Keratinocyte (primary cell): ENCODE measurements around the gene KLHDC3. TPM values are rescaled to one million over a fixed set of nuclear protein-coding genes. Genes with fewer than 3 reads are reported as not detected.

Source experiments
- DNase-seq: peaks from one replicate; pipeline ENCODE4 v3.0.0-alpha.2; 2011; ENCODE audit warnings: low read depth, missing footprints, low spot score
- FAIRE-seq: peaks from 2 replicates; lab custom pipeline; 2011; peaks lifted over from hg19 to GRCh38; lab: Jason Lieb, UNC
- H2AFZ ChIP-seq: 2 replicates; pipeline ENCODE4 v1.6.0; 2012; ENCODE audit warnings: low read length, control low read depth, inconsistent platforms; ENCODE audit not compliant: control insufficient read depth
- H3K27ac ChIP-seq: 2 replicates; pipeline ENCODE4 v1.5.1; 2011; ENCODE audit warnings: low read length; ENCODE audit not compliant: control insufficient read depth, insufficient read depth
- H3K27me3 ChIP-seq: 3 replicates; pipeline ENCODE4 v1.6.0; 2011; ENCODE audit warnings: low read length; ENCODE audit not compliant: control insufficient read depth, insufficient read depth; ENCODE audit errors: extremely low read depth
- H3K36me3 ChIP-seq, 2 experiments: 2 replicates in 1 of 2; 3 replicates in 1 of 2; pipeline ENCODE4 v1.5.1; 2011; ENCODE audit warnings: low read length in 2 of 2, mild to moderate bottlenecking in 1 of 2; ENCODE audit not compliant: control insufficient read depth in 2 of 2, insufficient read depth in 2 of 2; ENCODE audit errors: extremely low read depth in 1 of 2
- H3K4me1 ChIP-seq: 3 replicates; pipeline ENCODE4 v1.5.1; 2011; ENCODE audit warnings: low read length; ENCODE audit not compliant: control insufficient read depth, insufficient read depth; ENCODE audit errors: extremely low read depth
- H3K4me2 ChIP-seq: 3 replicates; pipeline ENCODE4 v1.6.0; 2011; ENCODE audit warnings: low read depth, low read length; ENCODE audit not compliant: control insufficient read depth, insufficient read depth; ENCODE audit errors: extremely low read depth
- H3K4me3 ChIP-seq, 3 experiments: fragments of 200-600 bp in 1 of 3; sonication (generic) in 1 of 3; 2 replicates in 2 of 3; 3 replicates in 1 of 3; pipeline ENCODE4 v1.5.1; 2011 to 2016; ENCODE audit warnings: low read length in 3 of 3, mild to moderate bottlenecking in 3 of 3, control low read depth in 2 of 3, inconsistent platforms in 1 of 3, low read depth in 1 of 3, mixed read lengths in 1 of 3, mixed run types in 1 of 3, moderate library complexity in 1 of 3; ENCODE audit not compliant: control insufficient read depth in 2 of 3, insufficient read depth in 2 of 3; ENCODE audit errors: extremely low read depth in 1 of 3
- H3K79me2 ChIP-seq: 2 replicates; pipeline ENCODE4 v1.6.0; 2012; ENCODE audit warnings: low read length; ENCODE audit not compliant: control insufficient read depth, insufficient read depth
- H3K9ac ChIP-seq: 3 replicates; pipeline ENCODE4 v1.6.0; 2011; ENCODE audit warnings: low read length; ENCODE audit not compliant: control insufficient read depth, insufficient read depth; ENCODE audit errors: extremely low read depth
- H3K9me1 ChIP-seq: 3 replicates; pipeline ENCODE4 v1.6.0; 2011; ENCODE audit warnings: low read length; ENCODE audit not compliant: control insufficient read depth, insufficient read depth; ENCODE audit errors: extremely low read depth
- H3K9me3 ChIP-seq: 2 replicates; pipeline ENCODE4 v1.5.1; 2012; ENCODE audit warnings: low read depth, low read length; ENCODE audit not compliant: control insufficient read depth
- H4K20me1 ChIP-seq: 3 replicates; pipeline ENCODE4 v1.6.0; 2011; ENCODE audit warnings: low read length; ENCODE audit not compliant: control insufficient read depth, insufficient read depth; ENCODE audit errors: extremely low read depth
- EZH2 ChIP-seq: IDR thresholded peaks from one replicate; pipeline ENCODE4 v1.6.1; 2012; ENCODE audit warnings: inconsistent platforms, mild to moderate bottlenecking, low read length, moderate library complexity
- dilution Hi-C: fragments of 300-500 bp; cut with MboI; formaldehyde crosslinking; loops from one replicate; pipeline ENCODE4 v1.7.0; 2020; ENCODE audit warnings: low sequenced_read_pairs; ENCODE audit not compliant: extremely low pct_ligation_motif_present
- polyA plus RNA-seq, 5 experiments: library from polyadenylated mRNA; depleted of rRNA in 3 of 5; stranded (reverse) in 3 of 5; stranded (forward) in 1 of 5; unstranded in 1 of 5; fragments of >200 nt; gene quantifications; 1 replicate in 1 of 5; 2 replicates in 3 of 5; 3 replicates in 1 of 5; pipeline versions ENCODE4 v1.2.1 to v1.2.3, GENCODE V29; 2011 to 2012; ENCODE audit warnings: missing spikeins in 2 of 5, low read depth in 1 of 5, low replicate concordance in 1 of 5
- TF ChIP-seq, protein P1 (sequence below), 3 experiments: IDR thresholded peaks in 1 of 3; conservative IDR thresholded peaks in 1 of 3; optimal IDR thresholded peaks in 1 of 3; 2 replicates in 2 of 3; 3 replicates in 1 of 3; pipeline versions ENCODE3 to v1.5.1; 2011; ENCODE audit warnings: low read length in 3 of 3, mild to moderate bottlenecking in 3 of 3, moderate library complexity in 2 of 3, control low read depth in 1 of 3, inconsistent platforms in 1 of 3; ENCODE audit not compliant: insufficient read depth in 2 of 3; ENCODE audit errors: extremely low read depth in 1 of 3

The KLHDC3 gene
- polyA plus RNA-seq, 1 donor (not counting 4 experiments of a cell fraction or from before 2014, with no cell fraction given): 24.8 TPM

DNA sequence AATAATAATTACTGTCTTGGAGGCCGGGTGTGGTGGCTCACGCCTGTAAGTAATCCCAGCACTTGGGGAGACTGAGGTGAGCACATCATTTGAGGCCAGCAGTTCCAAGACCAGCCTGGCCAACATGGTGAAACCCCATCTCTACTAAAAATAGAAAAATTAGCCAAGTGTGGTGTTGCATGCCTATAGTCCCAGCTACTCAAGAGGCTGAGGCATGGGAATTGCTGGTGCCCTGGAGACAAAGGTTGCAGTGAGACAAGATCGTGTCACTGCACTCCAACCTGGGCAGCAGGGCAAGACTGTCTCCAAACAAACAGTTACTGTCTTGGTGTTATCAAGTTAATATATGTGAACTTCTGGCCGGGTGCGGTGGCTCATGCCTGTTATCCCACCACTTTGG is 12.3 kb downstream of the KLHDC3 start:
- no peak for FAIRE-seq
- Histone ChIP-seq H3K27me3 (no peaks in the 10 kb centered on the region), H3K4me3 (no peak overlapping the region), H3K9me1 (no peaks in the 10 kb centered on the region), H3K4me2 (no peak overlapping the region), H3K4me1 (no peaks in the 10 kb centered on the region), H3K27ac (no peak overlapping the region), H4K20me1 (no peaks in the 10 kb centered on the region), H3K79me2 (peaks cover 37% of the 10 kb centered on the region), H3K36me3 (peaks cover 25 to 41% of the 10 kb centered on the region in 2 experiments), H3K9ac (no peak overlapping the region), H2AFZ (no peak overlapping the region), H3K9me3 (no peaks in the 10 kb centered on the region)
- no peak for DNase-seq
- dilution Hi-C loops: no loop called here
- no peak for TF ChIP-seq EZH2
- TF ChIP-seq, protein P1, sequence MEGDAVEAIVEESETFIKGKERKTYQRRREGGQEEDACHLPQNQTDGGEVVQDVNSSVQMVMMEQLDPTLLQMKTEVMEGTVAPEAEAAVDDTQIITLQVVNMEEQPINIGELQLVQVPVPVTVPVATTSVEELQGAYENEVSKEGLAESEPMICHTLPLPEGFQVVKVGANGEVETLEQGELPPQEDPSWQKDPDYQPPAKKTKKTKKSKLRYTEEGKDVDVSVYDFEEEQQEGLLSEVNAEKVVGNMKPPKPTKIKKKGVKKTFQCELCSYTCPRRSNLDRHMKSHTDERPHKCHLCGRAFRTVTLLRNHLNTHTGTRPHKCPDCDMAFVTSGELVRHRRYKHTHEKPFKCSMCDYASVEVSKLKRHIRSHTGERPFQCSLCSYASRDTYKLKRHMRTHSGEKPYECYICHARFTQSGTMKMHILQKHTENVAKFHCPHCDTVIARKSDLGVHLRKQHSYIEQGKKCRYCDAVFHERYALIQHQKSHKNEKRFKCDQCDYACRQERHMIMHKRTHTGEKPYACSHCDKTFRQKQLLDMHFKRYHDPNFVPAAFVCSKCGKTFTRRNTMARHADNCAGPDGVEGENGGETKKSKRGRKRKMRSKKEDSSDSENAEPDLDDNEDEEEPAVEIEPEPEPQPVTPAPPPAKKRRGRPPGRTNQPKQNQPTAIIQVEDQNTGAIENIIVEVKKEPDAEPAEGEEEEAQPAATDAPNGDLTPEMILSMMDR (optimal IDR thresholded peaks at IDR 0.05 in 1 of 3, IDR thresholded peaks at IDR 0.05 in 1 of 3, conservative IDR thresholded peaks at IDR 0.05 in 1 of 3; ENCODE audit: extremely low read depth in 1 of 3, insufficient read depth in 2 of 3, low read length in 3 of 3): no peak

DNA sequence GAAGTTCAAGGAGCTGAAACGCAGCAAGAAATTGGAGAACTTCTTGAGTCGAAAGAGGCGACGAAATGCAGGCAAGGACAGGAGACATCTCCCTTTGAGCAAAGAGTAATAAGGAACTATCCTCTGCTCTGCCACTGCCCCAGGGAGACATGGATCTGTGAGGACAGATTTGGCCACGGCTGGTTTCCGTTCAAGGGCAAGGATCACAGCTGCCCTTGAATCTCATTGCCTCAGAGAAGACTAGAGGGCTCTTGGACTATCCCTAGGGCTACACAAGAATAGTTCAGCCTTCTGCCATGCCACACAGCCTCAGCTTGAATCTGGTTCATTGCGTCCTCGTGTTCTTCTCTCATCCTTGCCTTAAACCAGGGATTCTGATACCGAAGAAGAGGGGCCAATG is 15.1 kb downstream of the KLHDC3 start:
- Histone ChIP-seq H3K36me3 (peaks cover 27 to 45% of the 10 kb centered on the region in 2 experiments), H3K4me2 (no peak overlapping the region), H4K20me1 (peaks cover 2% of the 10 kb centered on the region), H3K79me2 (peaks cover 13% of the 10 kb centered on the region), H3K9me3 (no peaks in the 10 kb centered on the region), H3K27me3 (no peaks in the 10 kb centered on the region), H3K9me1 (no peaks in the 10 kb centered on the region), H3K9ac (no peak overlapping the region), H3K27ac (no peak overlapping the region), H2AFZ (no peak overlapping the region), H3K4me3 (no peak overlapping the region), H3K4me1 (no peaks in the 10 kb centered on the region)
- dilution Hi-C loops: no loop called here
- DNase-seq: no peak
- no peak for FAIRE-seq
- no peak for TF ChIP-seq EZH2
- TF ChIP-seq, protein P1 (optimal IDR thresholded peaks at IDR 0.05 in 1 of 3, IDR thresholded peaks at IDR 0.05 in 1 of 3, conservative IDR thresholded peaks at IDR 0.05 in 1 of 3; ENCODE audit: extremely low read depth in 1 of 3, insufficient read depth in 2 of 3, low read length in 3 of 3): no peak
